Neuronal stem cell (in vitro differentiated cells): ENCODE measurements around the gene BRD1.
A peak's percentile ranks its signal among the peaks of the same experiment; 100 is the strongest.

Experiments used
- DNase-seq: peaks from one replicate; pipeline ENCODE4 v3.0.0-alpha.2; 2013; ENCODE audit warnings: low spot score
- H2AFZ ChIP-seq: one replicate; pipeline ENCODE4 v1.6.1; 2013; ENCODE audit warnings: mild to moderate bottlenecking, low read length, inconsistent platforms
- H2AK5ac ChIP-seq: 2 replicates; pipeline ENCODE4 v1.6.1; 2013; ENCODE audit warnings: low read depth, mild to moderate bottlenecking, inconsistent platforms, low read length, moderate library complexity, mixed read lengths
- H2BK120ac ChIP-seq: 2 replicates; pipeline ENCODE4 v1.6.1; 2013; ENCODE audit warnings: low read depth, mild to moderate bottlenecking, inconsistent platforms, low read length, moderate library complexity, mixed read lengths
- H2BK12ac ChIP-seq: one replicate; pipeline ENCODE4 v1.6.1; 2013; ENCODE audit warnings: low read length, inconsistent platforms
- H2BK15ac ChIP-seq: 2 replicates; pipeline ENCODE4 v1.6.1; 2013; ENCODE audit warnings: mild to moderate bottlenecking, low read length, inconsistent platforms, mixed read lengths
- H2BK5ac ChIP-seq: one replicate; pipeline ENCODE4 v1.6.1; 2013; ENCODE audit warnings: inconsistent platforms, mild to moderate bottlenecking, low read length, moderate library complexity
- H3K14ac ChIP-seq: one replicate; pipeline ENCODE4 v1.6.1; 2013; ENCODE audit warnings: low read length, inconsistent platforms
- H3K18ac ChIP-seq: 2 replicates; pipeline ENCODE4 v1.6.1; 2013; ENCODE audit warnings: low read length, inconsistent platforms
- H3K23ac ChIP-seq: 2 replicates; pipeline ENCODE4 v1.6.1; 2013; ENCODE audit warnings: low read depth, mild to moderate bottlenecking, mixed read lengths, low read length, inconsistent platforms; ENCODE audit not compliant: poor library complexity
- H3K27ac ChIP-seq: replicated peaks from 3 replicates; pipeline ENCODE4 v1.5.1; 2013; ENCODE audit warnings: low read length, inconsistent platforms
- H3K27me3 ChIP-seq, 3 experiments: 2 replicates each; pipeline ENCODE4 v1.6.1; 2013; ENCODE audit warnings: low read length in 3 of 3, mild to moderate bottlenecking in 2 of 3, inconsistent platforms in 1 of 3, low read depth in 1 of 3, mixed read lengths in 1 of 3, moderate library complexity in 1 of 3; ENCODE audit not compliant: control insufficient read depth in 3 of 3, insufficient read depth in 3 of 3
- H3K36me3 ChIP-seq, 2 donors: replicated peaks in 1 of 2; 2 replicates each; pipeline ENCODE4 v1.6.1; 2013; ENCODE audit warnings: low read length in 2 of 2; ENCODE audit not compliant: control insufficient read depth in 2 of 2, insufficient read depth in 2 of 2
- H3K4ac ChIP-seq: 2 replicates; pipeline ENCODE4 v1.6.1; 2013; ENCODE audit warnings: inconsistent platforms, mild to moderate bottlenecking, low read length, moderate library complexity
- H3K4me1 ChIP-seq, 2 donors: 1 replicate in 1 of 2; 2 replicates in 1 of 2; pipeline ENCODE4 v1.6.1; 2013; ENCODE audit warnings: low read length in 2 of 2, low read depth in 1 of 2; ENCODE audit not compliant: control insufficient read depth in 2 of 2, insufficient read depth in 1 of 2
- H3K4me2 ChIP-seq: one replicate; pipeline ENCODE4 v1.6.1; 2013; ENCODE audit warnings: mild to moderate bottlenecking, low read length, inconsistent platforms; ENCODE audit not compliant: insufficient read depth, poor library complexity, severe bottlenecking
- H3K4me3 ChIP-seq, 2 donors: 2 replicates each; pipeline ENCODE4 v1.5.1; 2013; ENCODE audit warnings: low read length in 2 of 2, mild to moderate bottlenecking in 2 of 2, inconsistent platforms in 1 of 2, moderate library complexity in 1 of 2
- H3K79me1 ChIP-seq: one replicate; pipeline ENCODE4 v1.6.1; 2013; ENCODE audit warnings: low read depth, mild to moderate bottlenecking, inconsistent platforms, low read length, moderate library complexity
- H3K9ac ChIP-seq: one replicate; pipeline ENCODE4 v1.6.1; 2013; ENCODE audit warnings: mild to moderate bottlenecking, low read depth, low read length, inconsistent platforms; ENCODE audit not compliant: poor library complexity
- H3K9me3 ChIP-seq, 2 donors: replicated peaks in 1 of 2; 2 replicates each; pipeline versions ENCODE3 to v1.6.1; 2013; ENCODE audit warnings: low read length in 2 of 2, mild to moderate bottlenecking in 2 of 2, inconsistent platforms in 1 of 2, low read depth in 1 of 2, mixed read lengths in 1 of 2, moderate library complexity in 1 of 2; ENCODE audit not compliant: control insufficient read depth in 2 of 2, insufficient read depth in 1 of 2
- H4K8ac ChIP-seq: one replicate; pipeline ENCODE4 v1.6.1; 2013; ENCODE audit warnings: low read depth, mild to moderate bottlenecking, inconsistent platforms, low read length, moderate library complexity
- H4K91ac ChIP-seq: one replicate; pipeline ENCODE4 v1.6.1; 2013; ENCODE audit warnings: low read length, low read depth, mild to moderate bottlenecking, inconsistent platforms; ENCODE audit not compliant: poor library complexity
- WGBS, 2 donors: extraction: QIAGEN DNeasy Blood & Tissue Kit; methylation state at CpG; one replicate each; pipeline ENCODE4 v1.1.7; 2013; ENCODE audit warnings: missing lambda C conversion rate in 2 of 2, mixed read lengths in 1 of 2; ENCODE audit not compliant: insufficient read length in 2 of 2, insufficient replicate concordance in 1 of 2; ENCODE audit errors: extremely low coverage in 2 of 2; 5-methylcytosine and 5-hydroxymethylcytosine counted together

BRD1 gene

DNA sequence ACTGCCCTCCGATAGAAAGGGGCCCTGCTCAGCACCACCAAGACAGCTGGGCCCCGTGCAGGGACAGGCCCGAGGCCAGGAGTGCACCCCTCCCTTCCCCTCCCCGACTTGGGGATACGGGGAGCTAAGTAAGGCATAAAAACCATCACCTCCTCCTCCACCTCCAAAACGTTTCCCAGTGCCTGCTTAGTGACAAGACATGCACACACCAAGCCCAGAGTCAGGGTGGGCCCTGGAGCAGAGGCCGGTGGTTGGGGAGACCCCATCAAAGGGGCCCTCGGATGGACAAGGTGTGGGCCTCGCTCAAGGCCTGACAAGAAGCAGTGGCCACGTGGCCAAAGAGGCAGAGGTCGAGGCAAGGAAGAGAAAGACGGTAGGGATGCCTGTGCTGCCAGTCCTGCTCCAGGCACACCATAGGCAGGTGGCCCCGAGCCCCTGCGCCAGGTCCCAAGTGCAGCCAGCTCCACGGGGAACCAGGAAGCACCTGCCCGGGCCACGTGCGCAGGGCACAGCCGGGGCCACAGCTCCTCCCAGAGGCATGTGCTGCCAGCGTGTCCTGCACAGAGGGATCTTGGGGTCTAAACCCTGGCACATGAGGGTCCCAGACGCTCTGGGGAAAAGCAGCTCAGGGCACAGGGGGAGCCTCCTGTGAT is 53.0 kb downstream of the BRD1 start:
- H2AK5ac ChIP-seq: no peak overlapping the region
- no peak overlapping the region for H3K27ac ChIP-seq
- peak overlapping the region; percentile 13 for H3K18ac ChIP-seq
- no peaks in the 10 kb centered on the region for H3K9me3 ChIP-seq
- no peak overlapping the region for H4K8ac ChIP-seq
- H2BK15ac ChIP-seq: no peak overlapping the region
- peaks cover 34 to 72% of the 10 kb centered on the region in 2 donors for H3K36me3 ChIP-seq
- peak overlapping the region; percentile 21 for H3K14ac ChIP-seq
- H3K9ac ChIP-seq: no peak overlapping the region
- H2AFZ ChIP-seq: no peak overlapping the region
- WGBS, 2 donors: no CpG with 5 or more reads among the region's 21 CpGs
- H2BK12ac ChIP-seq: no peak overlapping the region
- DNase-seq: no peak
- H3K4me2 ChIP-seq: no peak overlapping the region
- H3K4ac ChIP-seq: no peak overlapping the region
- no peak overlapping the region for H3K23ac ChIP-seq
- H4K91ac ChIP-seq: no peak overlapping the region
- H2BK5ac ChIP-seq: no peak overlapping the region
- no peak overlapping the region for H2BK120ac ChIP-seq
- peak overlapping the region in 1 of 2 donors; percentile 24 for H3K4me3 ChIP-seq
- H3K27me3 ChIP-seq: no peaks in the 10 kb centered on the region
- no peaks in the 10 kb centered on the region for H3K4me1 ChIP-seq
- peaks cover 22% of the 10 kb centered on the region for H3K79me1 ChIP-seq

DNA sequence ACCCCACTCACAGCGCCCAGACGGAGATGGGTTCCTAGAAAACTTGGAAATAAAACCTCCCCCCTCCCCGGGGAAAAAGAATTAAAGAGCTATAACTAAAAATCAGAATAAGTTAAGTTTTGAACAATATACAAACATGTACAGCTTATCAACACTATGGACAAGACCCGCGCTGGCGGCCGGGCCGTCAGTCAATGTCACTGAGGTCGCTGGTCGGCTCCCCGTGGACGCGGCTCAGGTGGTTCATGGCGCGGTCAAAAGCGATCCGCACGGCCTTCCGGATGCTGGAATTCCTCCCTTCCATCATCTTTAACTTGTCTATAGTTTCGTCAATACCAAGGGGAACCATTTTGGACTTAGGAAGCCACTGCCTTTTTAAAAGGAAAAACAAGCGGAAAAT is 53.6 kb downstream of the BRD1 start:
- no peak overlapping the region for H3K4me3 ChIP-seq
- H2BK5ac ChIP-seq: no peak overlapping the region
- H2AFZ ChIP-seq: no peak overlapping the region
- H3K36me3 ChIP-seq: peaks cover 34 to 67% of the 10 kb centered on the region in 2 donors
- no peak overlapping the region for H3K9ac ChIP-seq
- peaks cover 0 to under 1% of the 10 kb centered on the region in 2 donors for H3K4me1 ChIP-seq
- H3K79me1 ChIP-seq: peaks cover 21% of the 10 kb centered on the region
- no peak overlapping the region for H3K14ac ChIP-seq
- H4K91ac ChIP-seq: no peak overlapping the region
- H3K27ac ChIP-seq: no peak overlapping the region
- no peak overlapping the region for H3K23ac ChIP-seq
- no peak overlapping the region for H2BK12ac ChIP-seq
- no peak overlapping the region for H3K4ac ChIP-seq
- DNase-seq: no peak
- H3K4me2 ChIP-seq: no peak overlapping the region
- WGBS, 2 donors: no CpG with 5 or more reads among the region's 21 CpGs
- H3K9me3 ChIP-seq: no peaks in the 10 kb centered on the region
- H3K27me3 ChIP-seq: no peaks in the 10 kb centered on the region
- H3K18ac ChIP-seq: no peak overlapping the region
- H2AK5ac ChIP-seq: no peak overlapping the region
- H4K8ac ChIP-seq: no peak overlapping the region
- H2BK120ac ChIP-seq: no peak overlapping the region
- H2BK15ac ChIP-seq: no peak overlapping the region

DNA sequence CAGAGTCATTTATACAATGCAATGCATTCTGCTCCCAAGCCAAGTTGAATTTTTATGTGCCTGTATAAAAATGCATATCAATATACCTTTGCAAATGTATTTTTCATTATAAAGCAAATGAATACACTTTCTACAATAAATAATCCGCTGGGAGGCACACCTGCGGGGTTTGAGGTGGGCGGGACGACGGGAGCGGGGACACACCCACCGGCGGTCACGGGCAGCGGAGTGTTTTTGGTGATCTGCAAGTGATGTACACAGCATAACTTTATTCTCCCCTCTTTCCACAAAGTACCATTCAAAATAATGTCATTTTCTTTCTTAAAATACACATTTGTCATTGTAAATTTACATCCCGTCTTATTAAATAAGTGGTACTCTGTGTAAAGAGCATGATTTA is 54.1 kb downstream of the BRD1 start:
- H2BK12ac ChIP-seq: no peak overlapping the region

DNA sequence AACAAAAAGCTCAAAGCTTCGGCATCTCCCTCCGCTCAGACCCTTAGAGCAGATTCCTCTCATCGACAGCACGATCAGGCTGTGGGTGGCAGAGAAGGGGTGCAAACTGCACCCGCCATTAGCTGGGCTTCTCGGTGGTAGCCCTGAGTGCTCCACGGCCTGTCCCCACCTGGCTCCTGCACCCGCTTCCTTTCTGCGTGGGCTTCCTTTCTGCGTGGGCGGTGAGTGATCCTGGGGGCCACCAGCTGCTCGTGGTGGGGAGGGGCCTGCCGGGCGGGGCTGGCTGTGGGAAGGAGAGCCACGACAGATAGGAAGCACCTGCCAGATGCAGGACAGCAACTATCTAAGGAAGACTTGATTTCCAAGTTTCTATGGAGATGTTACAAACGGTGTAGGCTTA is 55.0 kb downstream of the BRD1 start:
- no peaks in the 10 kb centered on the region for H3K9me3 ChIP-seq
- H3K4me3 ChIP-seq: no peak overlapping the region
- H3K27me3 ChIP-seq: no peaks in the 10 kb centered on the region
- no peak overlapping the region for H3K9ac ChIP-seq
- no peak for DNase-seq
- H2BK15ac ChIP-seq: no peak overlapping the region
- H3K4ac ChIP-seq: no peak overlapping the region
- no CpG with 5 or more reads among the region's 16 CpGs for WGBS, 2 donors
- H3K36me3 ChIP-seq: peaks cover 26 to 58% of the 10 kb centered on the region in 2 donors
- no peak overlapping the region for H2BK5ac ChIP-seq
- no peak overlapping the region for H4K91ac ChIP-seq
- H2AK5ac ChIP-seq: no peak overlapping the region
- peaks cover 18% of the 10 kb centered on the region for H3K79me1 ChIP-seq
- H3K27ac ChIP-seq: no peak overlapping the region
- H3K4me1 ChIP-seq: peaks cover 0 to 3% of the 10 kb centered on the region in 2 donors
- no peak overlapping the region for H3K18ac ChIP-seq
- H3K14ac ChIP-seq: no peak overlapping the region
- no peak overlapping the region for H3K4me2 ChIP-seq
- H2AFZ ChIP-seq: no peak overlapping the region
- no peak overlapping the region for H2BK120ac ChIP-seq
- H4K8ac ChIP-seq: no peak overlapping the region
- no peak overlapping the region for H2BK12ac ChIP-seq
- no peak overlapping the region for H3K23ac ChIP-seq

More for the DNA sequence above, 54.1 kb downstream of the BRD1 start:
- Histone ChIP-seq H3K23ac (no peak overlapping the region), H3K4me2 (no peak overlapping the region), H4K91ac (no peak overlapping the region), H3K27me3 (no peaks in the 10 kb centered on the region), H3K4ac (no peak overlapping the region), H3K36me3 (peaks cover 32 to 66% of the 10 kb centered on the region in 2 donors), H3K9ac (no peak overlapping the region), H3K4me1 (peaks cover 0 to 3% of the 10 kb centered on the region in 2 donors), H3K18ac (no peak overlapping the region), H3K9me3 (no peaks in the 10 kb centered on the region), H4K8ac (no peak overlapping the region), H2BK15ac (no peak overlapping the region), H2AK5ac (no peak overlapping the region), H2BK5ac (no peak overlapping the region), H3K4me3 (no peak overlapping the region), H2AFZ (no peak overlapping the region), H2BK120ac (no peak overlapping the region), H3K79me1 (peaks cover 21% of the 10 kb centered on the region), H3K14ac (no peak overlapping the region), H3K27ac (no peak overlapping the region)
- no CpG with 5 or more reads among the region's 11 CpGs for WGBS, 2 donors
- DNase-seq: no peak
